GM18498 (cell line): ENCODE results near the gene PSMB11.
A peak's percentile ranks its signal among the peaks of the same experiment; 100 is the strongest.

ENCODE experiments used
- ATAC-seq: cut with Tn5 transposase; IDR thresholded peaks from one replicate; pipeline ENCODE4 v1.9.1; 2021; ENCODE audit warnings: mild to moderate bottlenecking, moderate library complexity; ENCODE audit not compliant: unreplicated experiment

PSMB11 gene

DNA sequence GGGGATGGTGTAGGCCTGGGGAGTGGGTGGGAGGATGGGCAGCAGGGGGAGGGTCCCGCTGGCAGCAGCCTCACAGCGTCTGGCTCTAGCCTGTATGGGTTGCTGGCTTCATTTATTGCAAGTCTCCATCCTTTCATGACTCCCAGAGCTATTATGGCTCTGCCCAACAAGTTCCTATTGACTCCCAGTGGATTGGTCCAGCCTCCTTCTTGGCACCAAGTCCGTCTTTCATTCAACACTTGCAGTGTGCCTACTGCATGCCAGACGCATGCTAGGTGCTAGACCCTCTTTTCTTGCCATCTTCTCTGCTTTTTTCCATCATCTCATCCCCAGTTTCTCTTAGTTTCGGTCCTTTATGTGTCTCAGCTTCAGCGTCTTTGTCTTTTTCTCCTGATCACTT lies 1.1 kb downstream of the PSMB11 start:
- no peak for ATAC-seq

DNA sequence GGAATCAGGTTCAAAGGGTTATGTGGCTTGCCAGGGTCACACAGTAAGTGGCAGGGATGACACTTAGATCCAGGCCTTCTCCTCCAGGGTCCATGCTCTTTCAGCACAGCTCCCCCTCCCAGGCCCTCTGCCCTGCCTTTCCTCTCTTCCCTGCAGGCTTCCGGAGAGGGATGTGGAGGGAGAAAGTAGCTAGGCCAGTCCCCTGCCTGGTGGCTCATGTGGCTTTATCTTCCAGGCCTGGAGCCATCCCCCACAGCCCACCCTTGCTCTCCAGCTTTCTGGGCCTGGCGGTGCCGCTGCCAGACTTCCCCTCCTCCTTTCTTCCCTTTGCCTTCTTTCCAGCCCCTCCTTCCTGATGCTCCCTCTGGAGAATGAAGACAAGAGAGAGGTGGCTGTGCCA lies 1.7 kb downstream of the PSMB11 start:
- no peak for ATAC-seq

DNA sequence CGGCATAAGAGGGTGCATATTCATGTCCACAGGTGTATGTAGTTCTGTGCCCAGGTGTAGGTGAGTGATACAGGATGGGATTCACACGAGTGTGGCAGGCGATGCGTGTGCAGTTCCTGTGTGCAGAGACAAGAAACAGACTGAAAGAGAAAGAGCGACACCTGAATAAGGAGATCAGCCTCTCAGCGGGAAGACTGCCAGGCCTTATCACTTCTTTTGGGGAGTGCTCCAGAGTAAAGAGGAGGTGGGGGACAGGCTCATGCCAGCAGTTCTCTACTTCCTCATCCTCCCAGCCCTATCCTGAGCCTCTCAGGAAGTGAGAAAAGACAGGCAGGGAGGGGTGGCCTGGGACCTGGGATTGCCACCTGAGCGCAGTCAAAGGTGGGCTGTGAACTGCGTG lies 2.8 kb downstream of the PSMB11 start:
- ATAC-seq, result no peak

DNA sequence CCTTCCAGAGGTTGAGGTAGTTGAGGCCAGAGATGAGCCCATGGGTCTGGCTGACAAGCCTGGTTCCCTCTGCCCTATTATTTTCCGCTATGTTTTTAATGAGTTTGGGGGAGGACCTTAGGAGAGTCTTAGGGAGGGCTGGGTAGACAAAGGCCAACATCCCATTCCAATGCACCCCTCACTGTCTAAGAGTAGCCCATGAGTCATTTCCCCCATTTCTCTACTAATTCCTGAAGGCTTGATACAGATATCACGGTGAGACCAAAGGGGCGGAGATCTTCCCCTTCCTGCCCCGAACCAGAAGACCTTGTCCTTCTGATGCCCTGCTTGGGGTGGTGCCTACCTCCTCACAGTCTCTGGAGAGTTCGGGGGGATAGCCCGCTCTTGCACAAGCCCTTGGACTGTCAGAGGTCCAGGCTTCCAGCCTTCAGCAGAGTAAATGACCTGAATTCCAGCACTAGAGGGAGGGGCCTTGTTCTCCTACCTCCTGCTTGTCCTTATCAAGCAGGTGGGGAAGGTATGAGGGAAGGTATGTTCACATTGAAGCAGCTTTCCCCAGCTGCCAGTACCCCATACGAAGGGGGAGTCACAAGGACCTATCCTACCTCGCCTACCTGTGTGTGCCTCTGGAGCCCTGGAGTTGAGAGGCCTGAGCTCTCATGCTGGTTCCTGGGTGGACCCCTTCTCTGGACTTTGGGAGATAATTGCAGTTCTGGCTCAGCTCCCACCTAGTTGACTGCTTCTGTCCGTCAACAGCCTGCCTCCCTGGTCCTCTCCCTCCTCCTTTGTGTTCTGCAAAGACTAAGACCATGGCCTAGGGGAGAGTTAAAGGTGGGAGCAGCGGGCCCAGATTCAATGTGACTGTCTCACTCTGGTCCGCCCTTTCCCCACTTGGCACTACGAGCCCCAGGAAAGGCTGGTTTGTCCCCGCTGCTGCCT lies 3.7 kb downstream of the PSMB11 start:
- no peak for ATAC-seq

DNA sequence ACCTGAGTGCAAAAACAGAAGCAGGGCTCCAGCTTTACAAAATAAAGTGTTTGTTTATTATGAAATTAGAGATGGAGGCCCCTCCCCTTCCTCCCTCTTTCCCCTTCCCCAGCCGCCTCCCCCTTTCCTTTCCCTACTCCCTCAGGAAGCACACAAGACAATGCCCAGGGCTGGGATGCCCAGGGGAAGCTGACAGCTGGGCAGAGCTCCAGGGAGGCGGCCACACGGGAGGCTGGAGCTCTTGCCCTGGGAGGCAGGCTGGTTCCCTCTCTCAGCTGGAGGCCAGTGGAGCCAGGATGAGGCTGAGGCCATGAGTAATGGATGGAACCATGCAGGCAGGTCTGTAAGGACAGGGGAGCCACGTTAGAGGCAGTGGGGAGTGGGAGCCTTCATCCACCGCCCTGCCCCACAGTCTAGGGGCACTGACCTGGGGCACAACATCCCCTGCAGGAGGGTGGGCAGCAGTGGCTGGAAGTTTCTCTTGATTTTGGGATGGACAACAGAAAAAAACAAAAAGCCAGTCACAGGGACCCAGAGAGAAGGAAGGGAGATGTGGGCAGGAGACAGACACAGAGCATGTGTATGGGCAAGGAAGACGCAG lies 5.1 kb downstream of the PSMB11 start:
- ATAC-seq, result no peak

DNA sequence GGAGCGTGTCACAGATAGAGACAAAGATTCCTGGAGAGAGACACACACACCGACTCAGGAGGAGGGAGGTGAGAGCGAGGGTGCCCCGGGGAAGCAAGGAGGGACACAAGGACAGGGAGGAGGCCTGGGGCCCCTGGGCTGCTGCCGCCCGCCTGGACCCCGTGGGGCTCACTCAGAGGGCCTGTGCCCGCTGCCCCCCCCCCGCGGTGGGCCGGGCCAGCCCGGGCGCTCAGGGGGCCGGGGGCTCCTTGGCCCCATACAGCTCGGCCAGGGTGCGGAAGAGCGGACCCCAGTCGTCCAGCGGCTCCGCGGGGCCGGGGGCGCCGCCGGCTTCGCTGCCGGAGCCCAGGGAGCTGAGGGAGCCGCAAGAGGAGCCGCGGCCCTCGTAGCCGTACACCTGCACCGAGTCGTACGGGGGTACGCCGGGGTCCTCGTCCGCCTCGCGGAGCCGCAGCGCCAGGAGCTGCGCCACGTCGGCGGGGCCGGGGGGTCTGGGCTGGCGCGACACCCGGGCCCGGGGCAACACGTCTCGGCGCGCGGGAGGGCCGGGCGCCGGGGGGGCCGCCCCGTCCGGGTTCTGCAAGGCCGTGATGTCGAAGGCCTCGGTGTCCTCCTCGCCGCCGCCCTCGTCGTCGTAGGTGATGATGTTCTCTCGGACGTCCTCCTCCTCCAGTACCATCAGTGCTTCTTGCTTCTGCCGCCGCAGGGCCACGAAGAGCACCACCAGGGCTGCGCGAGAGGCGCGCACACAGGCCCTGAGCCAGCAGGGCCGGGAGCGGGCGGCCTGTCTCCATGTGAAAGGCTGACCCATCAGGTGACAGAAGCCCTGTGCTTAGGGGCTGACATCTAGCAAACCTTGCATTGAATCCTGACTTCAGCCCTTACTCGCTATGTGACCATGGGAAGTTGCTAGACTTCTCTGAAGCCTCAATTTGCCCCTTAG lies 6.0 kb downstream of the PSMB11 start:
- no peak for ATAC-seq

DNA sequence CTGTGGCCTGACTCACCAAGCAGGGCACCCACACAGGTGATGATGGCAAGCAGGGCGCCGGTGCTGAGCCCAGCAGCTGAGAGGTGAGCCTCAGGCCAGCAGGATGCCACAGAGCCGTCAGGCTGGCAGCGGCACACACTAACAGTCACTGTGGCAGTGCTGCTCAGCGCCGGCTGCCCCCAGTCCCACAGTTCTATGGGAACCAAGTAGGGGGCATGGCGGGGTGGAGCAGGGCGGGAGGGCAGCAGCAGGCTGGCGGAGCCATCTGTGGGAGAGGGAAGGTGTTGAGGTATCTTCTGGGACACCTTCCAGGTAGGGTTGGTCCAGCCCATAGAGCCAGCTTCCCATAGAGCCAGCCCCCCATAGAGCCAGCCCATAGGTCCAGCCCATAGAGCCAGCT lies 7.0 kb downstream of the PSMB11 start:
- no peak for ATAC-seq

DNA sequence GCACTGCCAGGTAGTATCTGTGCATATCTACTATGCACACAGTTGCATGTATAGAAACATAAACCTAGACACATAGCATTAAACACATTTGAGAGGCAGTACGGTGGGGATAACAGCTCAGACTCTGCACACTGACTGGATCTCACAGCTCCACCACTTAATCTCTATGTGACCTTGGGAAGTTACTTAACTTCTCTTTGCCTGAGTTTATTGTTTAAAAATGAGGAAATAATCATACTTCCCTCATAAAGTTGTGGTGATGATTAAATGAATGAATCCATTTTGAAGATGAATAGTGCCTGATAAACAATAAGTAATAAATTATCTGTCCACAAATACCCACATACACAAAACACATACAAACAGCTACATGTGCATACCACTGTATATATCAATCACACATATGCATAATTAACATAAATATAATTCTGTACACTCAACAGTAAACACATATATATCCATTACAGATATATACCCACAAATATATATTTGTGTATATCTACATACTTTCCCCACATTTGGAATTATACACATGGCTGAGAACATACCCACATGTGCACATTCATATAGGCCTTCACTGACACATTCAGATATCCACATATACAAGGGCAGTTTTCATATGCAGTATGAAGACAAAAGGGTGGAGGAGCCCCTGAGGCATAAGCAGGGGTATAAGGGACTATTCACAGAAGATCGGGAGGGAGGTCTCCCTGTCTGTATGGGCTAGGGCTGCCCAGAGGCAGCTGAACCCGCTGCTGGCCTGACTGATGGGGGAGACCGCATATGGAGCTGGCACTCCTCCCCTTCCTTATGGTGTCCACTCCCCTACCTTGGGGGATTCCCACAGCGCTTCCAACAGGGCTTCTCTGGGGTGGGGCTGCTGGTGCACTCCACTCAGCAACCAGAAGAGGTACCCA lies 9.4 kb downstream of the PSMB11 start:
- no peak for ATAC-seq

DNA sequence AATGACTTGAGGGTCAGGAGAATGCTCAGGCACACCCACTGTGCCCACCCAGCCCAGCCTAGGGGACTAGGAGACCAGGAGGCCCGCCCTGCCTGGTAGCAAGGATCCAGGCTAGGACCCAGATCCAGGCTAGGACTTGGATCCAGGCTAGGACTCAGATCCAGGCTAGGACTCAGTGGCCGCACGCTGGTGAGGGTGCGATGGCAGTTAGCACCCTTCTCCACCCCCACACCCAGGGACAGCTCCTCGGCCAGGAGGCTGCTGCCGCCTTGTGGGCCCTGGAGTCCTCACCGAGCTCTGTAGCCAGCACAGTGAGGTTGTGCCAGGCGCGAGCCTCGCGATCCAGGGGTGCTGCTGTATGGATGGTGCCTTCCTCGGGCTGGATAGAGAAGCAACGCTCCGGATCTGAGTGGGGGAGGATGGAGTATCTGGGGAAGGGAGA lies 10.2 kb downstream of the PSMB11 start:
- no peak for ATAC-seq

DNA sequence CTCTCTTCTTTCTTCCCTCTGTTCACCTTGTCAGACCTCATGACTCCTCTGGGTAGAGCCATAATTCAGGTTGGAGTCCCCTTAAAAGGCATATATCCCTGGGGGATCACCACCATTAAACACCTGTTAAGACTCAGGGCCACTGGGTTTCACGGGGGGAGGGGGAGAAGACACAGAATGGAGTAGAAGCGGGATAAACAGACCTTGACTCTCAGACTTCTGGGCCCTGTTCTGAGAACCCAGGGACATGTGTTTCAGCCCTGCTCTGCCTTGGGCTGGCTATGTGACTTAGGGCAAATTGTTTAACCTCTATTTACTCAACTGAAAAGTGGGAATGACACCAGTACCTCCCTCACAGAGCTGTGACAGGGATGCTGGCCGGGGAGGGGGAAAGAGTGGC lies 10.7 kb downstream of the PSMB11 start:
- ATAC-seq, result no peak

DNA sequence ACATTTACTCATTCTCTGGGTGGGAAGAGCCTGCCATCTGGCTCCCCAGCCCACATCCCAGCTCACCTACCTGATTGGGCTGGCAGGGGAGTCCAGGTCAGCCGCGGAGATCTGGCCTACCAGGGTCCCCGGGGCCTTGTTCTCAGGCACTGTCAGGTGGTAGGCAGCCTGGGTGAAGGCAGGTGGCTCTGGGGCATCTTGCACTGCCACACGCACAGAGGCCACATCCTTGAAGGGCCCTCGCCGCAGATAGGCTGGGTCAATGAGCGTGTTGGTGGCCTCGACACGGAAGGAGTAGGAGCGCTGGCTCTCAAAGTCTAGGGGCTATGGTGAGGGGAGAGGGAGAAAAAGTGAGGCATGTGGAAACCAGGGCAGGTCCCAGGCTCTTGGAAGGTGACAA lies 11.4 kb downstream of the PSMB11 start:
- no peak for ATAC-seq

DNA sequence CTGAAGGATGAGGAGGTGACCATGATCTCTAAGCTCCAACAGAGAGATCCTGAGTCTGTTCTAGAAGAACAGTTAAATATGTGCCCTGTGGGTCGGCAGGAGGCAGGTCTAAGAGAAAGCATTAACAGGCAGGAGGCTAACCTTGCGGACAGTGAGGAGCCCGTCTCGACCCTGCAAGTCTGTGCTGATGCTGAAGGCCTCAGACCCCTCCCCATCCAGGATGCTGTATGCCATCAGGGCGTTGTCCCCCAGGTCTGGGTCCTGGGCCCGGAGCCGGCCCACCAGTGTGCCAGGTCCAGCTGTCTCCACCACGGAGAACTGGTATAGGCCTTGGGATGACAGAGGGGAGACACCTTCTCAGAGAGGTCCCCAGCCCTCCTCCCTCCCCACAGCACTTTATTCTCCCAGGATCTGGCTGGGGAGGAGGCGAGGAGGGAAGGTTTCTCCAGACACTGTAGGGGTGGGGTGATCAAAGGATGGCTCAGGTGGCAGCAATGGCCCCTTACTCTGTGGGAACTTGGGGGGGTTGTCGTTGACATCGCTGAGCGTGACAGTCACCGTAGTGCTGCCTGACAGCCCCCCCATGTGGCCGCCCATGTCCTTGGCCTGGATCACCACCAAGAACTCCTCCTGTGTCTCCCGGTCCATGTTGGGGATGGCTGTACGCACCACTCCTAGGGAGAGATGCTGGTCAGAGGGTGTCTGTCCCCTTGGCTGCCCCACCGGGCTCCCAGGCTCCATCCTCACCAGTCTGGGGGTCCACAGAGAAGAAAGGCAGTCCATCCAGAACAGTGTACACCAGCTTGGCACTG lies 12.2 kb downstream of the PSMB11 start:
- ATAC-seq, result no peak

DNA sequence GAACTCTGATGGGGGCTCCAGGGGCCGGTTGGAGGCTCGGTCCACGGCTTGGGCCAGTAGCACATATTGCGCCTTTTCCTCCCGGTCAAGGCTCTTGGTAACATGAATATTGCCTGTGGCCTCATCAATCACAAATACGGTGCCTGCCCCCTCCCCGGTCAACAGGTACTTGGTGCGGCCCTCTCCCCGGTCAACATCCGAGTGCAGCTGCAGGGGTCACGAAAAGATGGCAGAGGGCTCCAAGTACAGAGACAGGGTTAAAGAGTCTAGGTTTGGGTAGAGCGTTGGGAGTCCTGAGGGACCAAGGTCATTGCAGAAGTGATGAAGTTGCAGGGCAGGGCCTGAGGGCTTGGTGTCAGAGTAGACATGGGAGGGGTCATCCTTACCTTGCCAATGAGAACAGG lies 13.1 kb downstream of the PSMB11 start:
- ATAC-seq, result no peak

DNA sequence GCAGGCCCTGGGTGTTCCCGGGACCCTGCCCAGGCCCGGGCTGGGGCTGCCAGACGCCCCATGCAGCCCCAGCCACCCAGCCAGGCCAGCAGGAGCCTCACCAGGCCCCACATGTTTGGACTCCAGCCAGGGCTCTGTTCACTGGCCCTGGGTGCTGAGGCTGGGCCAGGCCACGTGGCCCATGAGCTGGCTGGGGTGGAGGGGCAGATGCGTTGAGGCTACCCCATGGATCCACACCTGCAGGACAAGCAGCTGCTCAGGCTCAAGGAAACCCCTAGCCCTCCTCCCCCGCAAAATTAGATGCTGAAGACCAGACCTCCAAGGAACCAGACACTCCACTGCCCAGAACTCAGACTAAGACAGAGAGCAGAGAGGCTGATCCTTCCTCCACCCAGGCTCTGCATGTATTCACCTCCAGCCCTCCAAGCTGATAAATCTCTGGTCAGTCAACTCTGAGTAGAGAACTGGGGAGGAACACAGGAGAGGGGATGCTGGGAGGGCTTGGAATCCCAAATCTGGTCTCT lies 13.7 kb downstream of the PSMB11 start:
- ATAC-seq, result no peak

DNA sequence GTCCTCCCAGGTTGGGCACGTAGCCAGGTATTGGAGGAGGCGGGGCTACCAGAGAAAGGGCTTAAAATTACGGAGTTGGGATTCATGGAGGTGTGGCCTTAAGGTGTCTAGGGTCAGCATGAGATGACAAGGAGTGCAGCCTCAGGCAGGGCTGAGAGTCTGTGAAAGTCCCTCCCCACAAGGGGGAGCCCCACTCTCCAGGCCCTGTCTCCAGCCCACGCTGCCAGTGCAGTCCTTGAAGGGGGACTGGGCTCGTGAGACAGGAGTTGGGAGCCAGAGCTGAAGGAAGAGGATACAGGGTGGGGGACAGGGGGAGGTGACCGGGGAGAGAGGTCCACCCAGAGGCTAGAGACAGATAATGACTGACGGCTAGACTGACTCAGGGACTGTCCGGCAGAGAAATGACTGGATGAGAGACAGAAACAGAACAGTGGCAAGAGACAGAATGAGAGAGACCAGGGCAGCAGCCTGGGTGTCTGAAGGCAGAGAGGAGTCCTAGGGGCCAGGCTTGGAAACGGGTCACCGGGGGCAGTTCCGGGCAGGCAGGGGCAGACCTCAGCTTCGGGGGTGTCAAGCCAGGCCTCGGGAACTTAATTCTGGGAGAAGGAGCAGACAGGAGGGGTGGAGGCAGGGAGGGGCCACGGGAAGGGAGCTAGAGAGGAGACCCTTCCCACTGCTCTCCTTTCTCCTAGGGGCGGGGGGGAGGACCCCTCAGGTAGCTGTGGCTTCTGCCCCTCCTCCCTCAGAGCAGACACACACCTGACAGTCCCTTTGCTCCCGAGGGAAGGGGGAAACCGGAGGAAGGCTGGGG lies 14.3 kb downstream of the PSMB11 start:
- ATAC-seq, result peak; percentile 56

DNA sequence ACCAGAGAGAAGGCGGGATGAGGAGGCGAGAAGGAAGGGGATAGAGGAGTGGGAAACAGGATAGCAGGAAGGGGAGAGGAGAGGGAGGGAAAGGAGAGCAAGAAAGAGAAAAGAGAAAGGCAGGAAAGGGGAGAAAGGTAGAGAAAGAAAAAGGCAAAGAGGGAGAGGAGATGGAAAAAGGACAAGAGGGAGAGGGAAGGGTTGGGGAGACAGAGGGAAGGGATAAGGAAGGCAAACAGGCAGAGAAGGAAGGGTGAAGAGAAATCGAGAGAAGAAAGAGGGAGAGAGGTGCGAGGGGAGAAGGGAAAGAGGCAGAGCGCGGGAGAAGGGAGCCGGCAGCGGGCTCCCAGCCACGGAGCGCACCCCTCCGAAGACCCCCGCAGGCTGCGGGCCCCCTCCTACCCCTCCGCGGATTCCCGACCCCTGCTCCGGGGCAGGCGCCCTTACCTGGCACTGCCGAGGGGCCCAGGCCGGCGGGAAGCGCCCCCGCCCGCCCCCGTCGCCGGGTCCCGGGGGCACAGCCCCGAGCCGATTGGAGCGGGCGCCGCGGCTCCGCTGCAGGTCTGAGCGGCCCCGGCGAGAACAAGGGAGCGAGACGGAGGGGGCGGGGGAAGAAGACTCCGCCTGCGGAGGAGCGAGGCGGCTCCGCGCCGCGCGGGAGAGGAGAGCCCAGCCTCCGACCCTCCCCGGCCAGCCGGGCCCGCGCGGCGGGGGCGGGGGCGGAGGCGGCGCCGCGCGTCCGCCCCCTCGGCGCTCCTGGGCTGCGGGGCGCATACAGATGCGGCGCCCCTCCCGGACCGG lies 15.1 kb downstream of the PSMB11 start, which contains the start of gene CDH24:
TSS of gene CDH24 (minus strand) at position 565 of the 801 bp plus-strand sequence. CDS start 1,787 bp downstream, outside the sequence.
- ATAC-seq, result peak; percentile 63
